ENCODE results near the gene ACER3.
"Not testable (repeated sequence)": the region's sequence is repeated elsewhere in the genome, so short reads cannot be mapped to it uniquely, and the experiment has no call there.

ACER3 gene

GRCh38 chr11:76860539-76861475 is at the start of gene ACER3:
TSS of gene ACER3 (plus strand) at chr11:76860918. CDS start at chr11:76860977, 59 bp downstream.
- no peak for DNase-seq (ENCODE audit: low read depth)

- DNase-seq (ENCODE audit: low read depth): no peak
Measured at GRCh38 chr11:76811259-76811658, 49.5 kb upstream of the ACER3 start.

- no peak for DNase-seq (ENCODE audit: low read depth)
Measured at GRCh38 chr11:76814414-76814813, 46.3 kb upstream of the ACER3 start.

GRCh38 chr11:76815678-76816077 is 45.0 kb upstream of the ACER3 start:
- not testable (repeated sequence) for DNase-seq (ENCODE audit: low read depth)

GRCh38 chr11:76820184-76820566 is 40.5 kb upstream of the ACER3 start:
- no peak for DNase-seq (ENCODE audit: low read depth)

GRCh38 chr11:76821396-76821795 is 39.3 kb upstream of the ACER3 start:
- DNase-seq (ENCODE audit: low read depth): not testable (repeated sequence)

- no peak for DNase-seq (ENCODE audit: low read depth)
Measured at GRCh38 chr11:76822406-76822805, 38.3 kb upstream of the ACER3 start.

GRCh38 chr11:76823481-76824028 is 37.2 kb upstream of the ACER3 start:
- DNase-seq (ENCODE audit: low read depth): no peak

- DNase-seq (ENCODE audit: low read depth): no peak
Measured at GRCh38 chr11:76824083-76824939, 36.4 kb upstream of the ACER3 start.

GRCh38 chr11:76824980-76825725 is 35.6 kb upstream of the ACER3 start:
- no peak for DNase-seq (ENCODE audit: low read depth)

- DNase-seq (ENCODE audit: low read depth): no peak
Measured at GRCh38 chr11:76825726-76826396, 34.9 kb upstream of the ACER3 start.

- DNase-seq (ENCODE audit: low read depth): not testable (repeated sequence)
Measured at GRCh38 chr11:76826508-76826907, 34.2 kb upstream of the ACER3 start.

GRCh38 chr11:76827005-76827404 is 33.7 kb upstream of the ACER3 start:
- not testable (repeated sequence) for DNase-seq (ENCODE audit: low read depth)

- DNase-seq (ENCODE audit: low read depth): peak; percentile 56
Measured at GRCh38 chr11:76830639-76831327, 29.9 kb upstream of the ACER3 start.

GRCh38 chr11:76831686-76832310 is 28.9 kb upstream of the ACER3 start:
- DNase-seq (ENCODE audit: low read depth): no peak

- DNase-seq (ENCODE audit: low read depth): no peak
Measured at GRCh38 chr11:76832361-76832760, 28.4 kb upstream of the ACER3 start.

GRCh38 chr11:76834151-76834550 is 26.6 kb upstream of the ACER3 start:
- DNase-seq (ENCODE audit: low read depth): no peak

GRCh38 chr11:76835036-76835435 is 25.7 kb upstream of the ACER3 start:
- DNase-seq (ENCODE audit: low read depth): no peak

- no peak for DNase-seq (ENCODE audit: low read depth)
Measured at GRCh38 chr11:76835928-76836612, 24.6 kb upstream of the ACER3 start.

Data from non-pigmented ciliary epithelial cell (primary cell).